Measurements from ENCODE around the gene FBXL2.

DNA sequence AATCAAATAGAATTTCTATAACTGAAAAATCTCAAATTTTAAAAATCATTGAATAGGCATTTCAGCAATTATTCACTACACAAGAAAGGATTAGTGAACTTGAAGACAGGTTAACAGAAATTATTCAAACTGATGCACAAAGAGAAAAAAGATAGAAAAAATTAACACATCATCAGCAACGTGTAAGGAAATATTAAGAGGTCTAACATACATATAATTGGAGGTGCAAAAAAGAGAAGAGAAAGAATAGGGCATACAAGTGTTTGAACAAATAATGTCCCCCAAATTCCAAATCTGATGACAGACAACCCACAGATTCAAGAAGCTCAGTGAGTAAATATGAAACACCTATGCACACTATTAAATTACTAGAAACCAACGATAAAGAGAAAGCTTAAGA lies 57.1 kb downstream of the FBXL2 start:
- TF ChIP-seq, protein P1, sequence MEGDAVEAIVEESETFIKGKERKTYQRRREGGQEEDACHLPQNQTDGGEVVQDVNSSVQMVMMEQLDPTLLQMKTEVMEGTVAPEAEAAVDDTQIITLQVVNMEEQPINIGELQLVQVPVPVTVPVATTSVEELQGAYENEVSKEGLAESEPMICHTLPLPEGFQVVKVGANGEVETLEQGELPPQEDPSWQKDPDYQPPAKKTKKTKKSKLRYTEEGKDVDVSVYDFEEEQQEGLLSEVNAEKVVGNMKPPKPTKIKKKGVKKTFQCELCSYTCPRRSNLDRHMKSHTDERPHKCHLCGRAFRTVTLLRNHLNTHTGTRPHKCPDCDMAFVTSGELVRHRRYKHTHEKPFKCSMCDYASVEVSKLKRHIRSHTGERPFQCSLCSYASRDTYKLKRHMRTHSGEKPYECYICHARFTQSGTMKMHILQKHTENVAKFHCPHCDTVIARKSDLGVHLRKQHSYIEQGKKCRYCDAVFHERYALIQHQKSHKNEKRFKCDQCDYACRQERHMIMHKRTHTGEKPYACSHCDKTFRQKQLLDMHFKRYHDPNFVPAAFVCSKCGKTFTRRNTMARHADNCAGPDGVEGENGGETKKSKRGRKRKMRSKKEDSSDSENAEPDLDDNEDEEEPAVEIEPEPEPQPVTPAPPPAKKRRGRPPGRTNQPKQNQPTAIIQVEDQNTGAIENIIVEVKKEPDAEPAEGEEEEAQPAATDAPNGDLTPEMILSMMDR (IDR thresholded peaks at IDR 0.05): no peak
- no peak for TF ChIP-seq POLR2A (IDR thresholded peaks at IDR 0.05)
